Measurements from ENCODE around the gene PLPP1.

The PLPP1 gene

DNA sequence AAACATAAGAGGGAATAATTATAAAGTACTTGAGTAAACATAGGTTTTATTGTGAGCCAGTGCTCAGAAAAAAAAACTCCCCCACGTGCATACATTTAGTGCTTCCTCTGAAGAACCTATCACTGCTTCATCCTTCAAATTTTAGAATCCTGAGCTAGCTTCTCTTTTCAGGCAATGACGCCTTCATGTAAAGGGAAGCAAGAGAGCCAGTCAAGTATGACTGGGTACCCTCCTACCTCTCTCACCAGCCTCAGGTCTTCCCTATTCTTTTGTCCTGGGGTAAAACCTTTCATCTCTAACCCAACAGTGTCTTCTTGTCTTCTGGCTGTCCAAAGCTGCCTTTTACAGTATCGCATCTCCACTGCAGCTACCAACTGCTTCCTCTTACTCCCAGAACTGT, 32.0 kb downstream of the PLPP1 start:
- no peak for DNase-seq

DNA sequence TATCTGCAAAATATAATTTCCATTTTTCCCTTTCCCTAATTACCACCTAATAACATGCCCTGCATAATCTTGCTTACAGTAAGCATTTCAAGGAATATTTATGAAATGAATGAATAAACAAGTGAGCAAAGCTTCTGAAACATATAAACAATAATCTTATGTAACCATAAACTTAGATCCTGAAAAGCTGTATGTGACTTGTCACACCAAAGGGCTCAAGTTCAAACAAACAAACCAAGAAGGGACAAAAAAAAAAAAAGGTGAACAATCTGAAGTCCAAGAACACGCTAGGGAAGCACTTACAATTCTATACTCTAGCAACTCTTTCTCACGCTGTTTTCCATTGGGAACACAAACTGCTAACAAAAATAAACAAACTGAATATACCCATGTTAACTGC, 36.3 kb downstream of the PLPP1 start:
- DNase-seq, result no peak

DNA sequence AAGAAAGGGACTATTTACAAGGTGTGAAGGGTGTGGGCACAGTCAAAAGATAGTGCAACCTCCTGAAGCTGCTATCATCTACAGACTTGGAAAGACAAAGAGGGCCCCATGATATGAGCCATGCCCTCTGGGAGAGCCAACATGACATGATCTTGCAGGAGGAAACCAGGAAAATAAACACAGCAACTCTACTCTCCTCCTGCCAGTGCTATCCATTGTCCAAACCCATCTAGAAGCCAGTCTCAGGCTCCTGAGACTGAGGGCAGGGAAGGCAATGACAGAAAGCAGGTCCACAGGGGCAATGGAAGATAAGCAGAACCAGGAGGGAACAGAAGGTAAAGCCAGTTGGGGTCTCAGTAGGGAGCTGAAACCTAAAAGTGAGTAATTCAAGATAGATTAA, 37.1 kb downstream of the PLPP1 start:
- no peak for DNase-seq

DNA sequence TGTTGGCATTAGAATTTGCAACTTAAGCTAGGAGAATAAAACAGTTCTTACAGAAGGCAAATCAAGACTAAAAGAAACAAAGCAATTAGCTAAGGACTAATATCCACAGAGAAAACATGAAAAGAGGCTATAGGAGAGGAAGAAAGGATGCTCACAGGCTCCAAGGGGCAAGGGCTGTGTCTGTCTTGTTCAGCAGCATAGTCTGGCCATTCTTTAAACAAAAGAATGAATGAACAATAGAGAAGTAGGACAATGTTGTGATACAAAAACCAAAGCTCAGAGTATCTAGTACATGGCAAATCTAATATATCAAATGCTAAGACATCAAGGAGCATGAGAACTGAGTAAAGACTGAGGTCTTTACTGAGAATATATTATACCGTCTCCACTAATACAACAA, 39.5 kb downstream of the PLPP1 start:
- no peak for DNase-seq

DNA sequence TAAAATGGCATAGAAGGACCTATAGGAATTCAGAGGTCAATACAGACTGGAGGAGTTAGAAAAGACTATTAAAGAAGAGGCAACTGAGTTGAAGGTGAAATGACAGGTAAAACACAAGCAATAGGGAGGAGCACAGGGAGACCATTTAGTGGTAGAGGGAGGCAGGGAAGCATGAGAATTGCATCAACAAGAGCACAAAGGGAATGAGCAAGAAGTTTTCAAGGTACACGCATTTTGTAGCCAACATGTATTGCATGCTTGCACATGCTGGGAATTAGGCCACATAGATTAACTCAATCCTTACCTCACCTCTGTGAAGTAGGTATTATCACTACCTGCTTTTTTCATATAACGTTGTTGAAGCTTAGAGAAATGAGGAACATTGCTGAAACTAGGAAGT, 42.3 kb downstream of the PLPP1 start:
- no peak for DNase-seq

DNA sequence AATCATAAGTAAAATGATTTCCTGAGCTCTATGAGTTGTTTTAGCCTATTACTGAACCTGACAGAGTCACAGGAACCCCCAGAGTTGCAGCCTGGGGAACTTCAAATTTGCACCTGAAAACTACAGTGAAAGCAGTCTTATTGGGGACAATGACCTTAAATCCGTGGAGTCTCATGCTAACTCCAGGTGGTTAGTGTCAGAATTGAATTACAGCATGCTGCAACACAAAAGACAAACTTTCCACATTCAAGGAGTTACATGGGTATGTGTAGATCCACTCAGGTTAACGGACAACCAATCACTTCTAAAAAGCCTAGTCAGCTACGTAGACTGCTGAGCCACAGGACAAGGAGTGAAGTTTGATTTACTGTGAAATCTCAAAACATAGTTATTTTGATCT, 49.7 kb downstream of the PLPP1 start:
- no peak for DNase-seq

DNA sequence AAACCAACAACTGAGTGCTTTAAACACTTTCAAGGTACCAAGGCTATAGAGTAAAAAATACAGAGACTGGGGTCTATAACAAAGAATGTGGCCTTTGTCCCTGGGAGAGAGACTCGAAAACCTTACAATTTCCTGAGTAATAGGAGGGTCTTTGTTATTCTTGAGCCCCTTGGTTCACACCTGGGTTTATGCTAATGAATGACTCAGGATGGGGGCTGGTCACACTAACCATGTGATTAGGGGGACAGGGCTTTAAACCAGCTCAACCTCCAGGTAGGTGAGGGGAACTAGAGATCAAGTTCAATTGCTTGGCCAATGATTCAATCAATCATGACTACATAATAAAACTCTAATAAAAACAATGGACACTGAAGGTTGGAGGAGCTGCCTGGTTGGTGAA, 50.2 kb downstream of the PLPP1 start:
- DNase-seq, result no peak

DNA sequence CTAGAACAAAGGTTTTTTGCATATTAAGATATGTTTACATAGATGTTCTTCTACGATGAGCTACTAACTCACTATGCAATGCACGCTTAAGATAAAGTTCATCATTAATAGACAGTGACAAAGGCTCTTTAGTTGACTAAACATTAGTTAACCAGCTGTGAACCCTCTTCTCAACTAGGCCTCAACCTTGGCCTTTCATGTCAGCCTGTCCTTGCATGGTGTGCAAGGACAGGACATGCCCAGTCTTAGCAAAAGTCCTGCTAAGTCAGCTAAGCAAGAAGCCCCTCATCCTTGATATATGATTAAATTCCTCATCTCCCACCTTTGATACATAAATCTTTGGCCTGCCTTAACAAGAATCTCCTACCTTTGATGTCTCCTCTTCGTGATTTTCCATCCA, 50.9 kb downstream of the PLPP1 start:
- DNase-seq, result no peak

DNA sequence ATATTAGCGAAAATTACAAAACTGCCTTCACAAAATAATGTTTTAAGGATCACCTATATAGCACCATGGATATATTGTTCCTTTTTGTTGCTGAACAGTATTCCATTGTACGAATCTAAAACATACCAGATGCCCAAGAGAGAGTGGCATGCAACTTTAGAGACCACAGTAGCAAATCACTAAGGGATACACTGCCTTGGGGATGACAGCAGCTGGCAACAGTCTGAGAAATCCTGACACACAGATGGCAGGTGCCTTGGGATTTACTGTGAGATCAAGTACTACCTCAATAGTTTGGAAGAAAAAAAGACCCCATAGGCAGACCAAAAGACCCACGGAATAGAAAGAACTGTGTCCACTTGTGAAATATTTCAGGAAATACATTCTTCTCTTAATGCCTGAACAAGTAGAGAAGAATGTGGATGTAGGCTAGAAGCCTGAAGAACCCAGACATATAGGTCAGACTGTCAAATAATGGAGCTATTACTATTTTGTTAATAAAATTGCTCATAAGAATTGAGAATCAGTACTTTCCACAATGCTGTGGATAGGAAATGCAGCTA, 53.4 kb downstream of the PLPP1 start:
- DNase-seq, result no peak

DNA sequence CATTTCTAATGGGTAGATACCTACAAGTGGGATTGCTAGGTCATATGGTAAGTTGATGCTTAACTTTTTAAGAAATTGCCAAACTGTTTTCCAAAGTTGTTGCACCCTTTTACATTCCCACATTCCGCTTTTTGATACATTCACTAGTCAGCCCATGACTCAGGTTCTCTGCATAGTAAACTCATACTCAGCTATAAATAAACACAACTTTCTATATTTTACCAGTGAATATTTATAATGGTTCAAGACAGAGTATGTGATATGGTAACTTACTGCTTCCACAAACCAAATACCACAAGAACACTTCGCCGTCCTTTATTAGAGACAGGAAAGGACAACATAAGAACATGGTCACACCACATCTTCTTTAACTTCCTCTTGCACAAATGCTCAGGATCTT, 54.0 kb downstream of the PLPP1 start:
- DNase-seq, result no peak

DNA sequence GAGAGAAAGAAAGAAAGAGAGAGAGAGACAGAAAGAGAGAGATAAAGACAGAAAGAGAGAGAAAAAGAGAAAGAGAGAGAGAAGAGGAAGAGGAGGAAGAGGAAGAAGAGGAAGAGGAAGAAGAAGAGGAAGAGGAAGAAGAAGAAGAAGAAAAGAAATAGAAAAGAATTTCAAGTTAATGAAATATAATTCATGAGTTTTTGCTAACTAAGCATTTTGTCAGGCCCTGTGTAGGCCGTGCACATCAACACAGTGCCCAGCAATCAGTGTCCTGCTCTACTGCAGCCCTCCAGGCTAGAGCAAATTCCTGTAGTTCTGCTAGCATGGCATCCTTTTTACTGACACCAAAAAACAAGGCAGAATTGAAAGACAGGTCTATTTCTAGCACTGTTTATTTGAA, 62.1 kb downstream of the PLPP1 start:
- DNase-seq, result no peak

DNA sequence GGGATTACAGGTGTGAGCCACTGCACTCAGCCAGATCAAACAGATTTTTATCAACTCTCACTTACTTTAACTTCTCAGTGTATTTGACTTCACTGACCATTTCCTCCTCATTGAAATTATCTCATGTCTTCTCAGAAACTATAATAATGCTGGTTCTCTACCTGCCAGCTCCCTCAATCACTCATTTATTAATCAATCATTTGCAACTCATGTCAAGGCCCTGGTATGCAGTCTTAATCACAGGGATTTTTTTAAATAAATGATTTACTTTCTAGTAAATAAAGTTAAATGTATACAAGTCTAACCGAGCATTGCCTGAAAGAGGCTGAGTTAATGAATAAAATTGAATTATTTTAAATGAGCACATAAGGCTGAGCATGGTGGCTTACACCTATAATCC, 63.3 kb downstream of the PLPP1 start:
- no peak for DNase-seq

DNA sequence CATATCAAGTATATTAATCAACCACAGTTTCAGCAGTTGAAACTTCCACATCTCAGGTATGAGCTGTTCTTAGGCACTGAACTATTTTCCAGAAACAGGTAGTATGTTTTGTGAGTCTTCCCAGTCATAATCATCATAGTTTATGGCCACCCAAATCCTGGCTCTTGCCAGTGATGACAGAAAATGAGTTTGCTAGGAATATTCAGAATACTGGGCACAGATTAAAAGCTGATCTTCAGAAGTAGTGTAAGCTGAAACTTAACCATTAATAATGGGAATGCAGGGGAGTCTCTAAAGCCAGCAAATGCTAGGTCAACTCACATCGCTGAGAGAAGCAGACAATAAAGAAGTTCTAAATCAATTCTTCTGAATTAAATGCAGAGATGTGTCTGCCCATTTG, 64.5 kb downstream of the PLPP1 start:
- no peak for DNase-seq

DNA sequence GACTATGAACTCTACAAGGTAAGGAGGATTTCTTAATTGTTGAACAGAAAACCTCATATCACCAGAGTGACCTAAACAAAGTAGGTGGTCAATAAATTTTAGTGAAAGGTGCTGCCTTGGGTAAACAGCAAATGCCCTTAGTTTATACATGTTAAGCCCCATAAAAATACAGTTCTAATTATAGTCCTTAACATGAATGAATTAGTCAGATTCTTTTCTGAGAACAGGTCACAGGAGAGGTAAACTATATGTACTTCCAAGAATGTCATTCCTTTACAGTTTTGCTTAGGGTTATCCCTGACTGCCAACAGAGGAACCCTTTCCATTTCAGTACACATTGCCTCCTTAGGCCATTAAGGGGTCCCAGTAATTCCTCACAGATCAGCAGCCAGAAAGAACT, 64.9 kb downstream of the PLPP1 start:
- DNase-seq, result no peak

DNA sequence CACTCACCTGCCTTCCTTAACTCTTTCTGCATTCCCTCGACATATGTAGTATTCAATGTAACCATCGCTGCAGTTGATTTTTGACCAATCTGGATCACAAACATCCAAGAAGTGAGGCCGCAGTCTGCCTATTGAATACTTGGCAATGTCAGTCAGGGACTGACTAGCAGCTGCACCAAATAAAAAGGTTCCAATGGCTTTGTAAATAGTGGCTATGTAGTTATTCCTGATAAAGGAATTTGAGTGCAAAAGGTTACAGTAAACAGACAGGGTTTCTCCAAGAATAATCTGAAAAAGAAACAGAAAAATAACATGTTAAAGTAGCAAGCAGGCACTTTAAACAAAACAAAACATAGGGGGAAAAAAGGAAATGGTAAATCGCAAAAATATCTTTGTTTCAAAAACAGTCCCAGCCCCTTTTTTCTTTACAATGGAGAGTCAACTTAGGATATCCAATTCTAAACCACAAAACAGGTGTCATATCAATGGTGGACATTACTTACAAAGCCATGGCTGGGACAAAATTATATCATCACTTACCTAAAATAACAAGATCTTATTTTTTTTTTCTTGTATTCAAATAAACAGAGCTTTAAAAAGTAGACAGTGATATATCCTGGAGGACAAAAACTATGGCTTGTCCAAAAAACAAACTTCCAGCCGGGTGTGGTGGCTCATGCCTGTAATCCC, 66.8 kb downstream of the PLPP1 start:
- no peak for DNase-seq

DNA sequence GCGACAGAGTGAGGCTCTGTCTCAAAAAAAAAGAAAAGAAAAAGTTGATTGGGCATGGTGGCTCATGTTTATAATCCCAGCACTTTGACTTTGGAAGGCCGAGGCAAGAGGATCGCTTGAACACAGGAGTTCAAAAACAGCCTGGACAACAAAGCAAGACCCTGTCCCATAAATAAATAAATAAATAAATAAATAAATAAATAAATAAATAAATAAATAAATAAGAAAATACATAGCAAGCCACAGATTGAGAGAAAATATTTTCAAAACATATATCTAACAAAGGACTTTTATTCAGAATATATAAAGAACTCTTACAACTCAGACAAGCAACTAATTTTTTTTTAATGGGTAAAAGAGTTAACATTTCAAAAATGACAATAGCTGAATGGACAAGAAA, 71.2 kb downstream of the PLPP1 start:
- no peak for DNase-seq

DNA sequence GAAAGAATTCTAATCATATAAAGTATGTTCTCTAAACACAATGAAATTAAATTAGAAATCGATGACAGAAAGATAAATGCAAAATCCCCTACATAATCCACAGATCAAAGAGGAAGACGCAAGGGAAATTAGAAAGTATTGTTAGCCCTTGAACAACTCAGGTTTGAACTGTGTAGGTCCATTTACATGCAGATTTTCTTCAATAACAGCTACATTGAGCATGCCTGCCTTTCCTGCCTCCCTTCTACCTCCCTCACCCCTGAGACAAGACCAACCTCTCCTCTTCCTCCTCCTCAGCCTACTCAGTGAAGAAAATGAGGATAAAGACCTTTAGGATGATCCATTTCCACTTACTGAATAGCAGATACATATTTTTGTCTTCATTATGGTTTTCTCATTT, 75.2 kb downstream of the PLPP1 start:
- no peak for DNase-seq

DNA sequence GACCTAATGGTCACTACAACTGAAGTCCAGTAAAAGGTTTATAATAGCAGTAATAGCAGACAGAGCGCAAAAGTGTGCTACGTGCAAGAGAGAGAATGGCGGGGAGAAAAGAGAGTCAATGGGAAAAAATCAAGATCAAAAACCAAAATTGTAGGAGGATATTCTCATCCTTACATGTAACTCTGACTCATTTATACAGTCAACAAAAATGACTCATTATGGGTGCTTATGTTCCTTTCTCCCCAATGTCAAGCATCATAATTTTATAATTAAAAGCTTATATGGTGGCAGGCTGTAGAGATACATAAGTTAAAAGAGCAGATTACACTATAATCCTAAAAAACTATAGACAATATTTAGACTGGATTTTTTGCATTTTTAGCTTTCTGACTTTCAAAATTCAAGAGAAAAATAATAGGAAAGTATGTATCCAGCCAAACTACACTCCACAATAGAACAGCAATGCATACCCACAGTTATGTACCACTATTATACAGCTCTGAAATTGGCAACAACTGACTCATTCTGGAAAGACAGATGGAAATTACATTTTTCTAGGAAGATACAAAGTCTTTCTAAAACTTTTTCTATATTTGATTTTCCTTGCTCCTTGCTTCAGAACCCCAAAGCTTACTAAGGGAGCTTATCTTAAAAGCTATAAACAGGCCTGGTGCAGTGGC, 78.4 kb downstream of the PLPP1 start:
- DNase-seq, result no peak

DNA sequence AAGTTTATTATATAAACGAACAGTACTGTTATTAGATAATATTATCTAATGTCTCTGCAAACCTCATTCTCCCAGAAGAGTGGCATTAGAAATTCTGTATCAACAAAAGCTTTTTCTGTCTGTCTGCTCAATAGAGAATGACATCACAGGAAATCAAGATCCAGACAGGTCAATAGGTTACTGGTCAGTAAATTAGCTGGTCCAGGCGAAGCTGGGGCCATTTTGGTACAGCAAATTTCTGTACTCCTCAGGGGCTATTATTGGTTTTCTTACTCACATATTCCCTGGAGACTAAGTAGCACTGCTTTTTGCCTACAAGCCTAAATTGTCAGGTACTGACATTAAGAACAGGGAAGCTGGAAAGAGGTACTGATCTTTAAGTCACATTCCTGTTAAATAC, 80.5 kb downstream of the PLPP1 start:
- DNase-seq, result no peak

DNA sequence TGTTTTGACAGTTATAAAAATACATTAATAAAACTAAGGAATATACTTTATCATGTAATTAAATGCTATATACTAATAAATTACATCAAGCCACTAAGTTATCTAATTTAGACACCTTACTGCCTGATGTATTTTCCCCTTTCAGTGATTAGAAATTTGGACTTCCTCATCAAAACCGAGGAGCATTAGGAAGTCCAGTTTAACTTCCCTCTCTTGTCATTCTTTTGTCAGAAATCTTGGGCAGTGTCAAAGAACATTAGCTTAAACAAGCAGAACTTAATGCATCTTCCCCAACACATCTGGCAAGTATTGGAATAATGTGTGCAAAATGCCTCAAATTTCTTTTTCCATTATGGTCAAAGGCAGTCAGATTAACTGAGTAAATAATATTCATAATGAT, 81.6 kb downstream of the PLPP1 start:
- no peak for DNase-seq

DNA sequence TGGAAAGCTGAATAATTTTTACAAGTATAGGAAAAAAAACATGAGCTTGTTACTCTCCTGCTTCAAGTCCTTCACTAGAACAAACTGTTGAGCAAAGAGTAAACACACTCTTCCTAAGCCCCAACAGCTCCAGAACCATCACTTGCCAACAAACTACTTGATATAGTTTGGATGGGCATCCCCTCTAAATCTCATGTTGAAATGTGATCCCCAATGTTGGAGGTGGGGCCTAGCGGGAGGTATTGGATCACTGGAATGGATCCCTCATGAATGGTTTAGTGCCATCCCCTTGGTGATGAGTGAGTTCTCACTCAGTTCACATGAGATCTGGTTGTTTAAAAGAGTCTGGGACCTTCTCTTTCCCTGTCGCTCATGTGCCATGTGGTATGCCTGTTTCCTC, 82.8 kb downstream of the PLPP1 start:
- no peak for DNase-seq

DNA sequence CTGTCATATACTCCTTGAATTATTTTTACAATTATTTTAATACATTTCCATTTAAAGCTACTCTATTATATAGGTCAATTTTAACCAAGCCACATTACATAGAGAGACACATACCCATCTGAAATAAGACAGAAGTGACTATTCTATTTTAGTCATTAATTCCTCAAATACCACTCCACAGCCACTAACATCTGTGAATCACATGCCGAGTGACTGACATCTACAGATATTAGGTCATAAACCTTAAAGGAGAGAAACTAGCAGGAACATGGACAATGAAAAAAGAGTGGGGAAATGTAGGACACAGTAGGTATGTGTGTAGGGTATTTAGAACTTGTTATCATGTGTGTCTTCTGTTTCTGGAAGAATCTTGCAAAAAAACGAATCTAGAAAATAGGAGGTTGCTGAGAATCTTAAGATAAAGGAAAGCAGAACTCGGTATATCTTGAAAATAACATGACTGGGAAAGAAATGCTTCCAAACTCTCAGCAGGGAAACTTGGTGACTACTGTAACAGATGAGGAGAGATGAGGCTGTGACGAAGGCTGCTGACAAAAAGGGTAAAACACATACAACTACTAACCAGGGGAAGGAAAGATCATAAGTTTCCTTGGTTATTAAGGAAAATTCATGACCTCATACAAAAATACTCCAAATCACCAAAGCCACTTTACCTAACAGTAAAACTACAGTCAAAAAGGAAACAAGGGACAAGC, 84.6 kb downstream of the PLPP1 start:
- DNase-seq, result no peak

DNA sequence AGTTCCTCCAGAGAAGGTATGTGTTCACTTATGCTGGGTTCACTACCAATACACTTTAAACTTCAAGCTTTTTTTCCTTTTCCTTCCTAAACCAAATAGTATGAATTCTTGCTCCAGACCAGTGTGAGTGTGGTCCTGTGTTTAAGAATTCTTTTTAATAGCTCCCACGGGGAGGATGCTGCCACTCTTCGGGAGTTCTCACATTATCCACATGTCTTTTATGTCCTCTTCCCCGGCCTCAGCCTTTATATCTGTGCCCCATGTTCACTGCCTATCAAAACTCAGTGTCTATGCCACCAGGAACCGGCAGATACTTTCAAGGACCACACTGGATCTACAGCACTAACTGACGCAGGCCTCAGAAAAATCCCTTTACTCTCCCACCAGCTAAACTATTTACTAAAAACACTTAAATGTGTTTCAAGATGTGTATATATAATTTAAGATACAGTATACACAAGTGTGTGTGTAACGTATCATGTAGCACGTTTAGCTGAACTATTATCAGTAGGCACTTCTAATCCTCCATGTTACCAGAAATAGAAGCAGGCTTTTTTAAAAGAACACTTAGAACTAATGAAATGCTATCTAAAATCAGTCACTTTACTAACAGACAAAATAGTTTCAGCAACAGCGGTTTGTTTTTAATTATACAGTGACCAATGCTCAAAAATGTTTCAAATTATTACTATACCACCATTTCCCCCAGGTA, 88.0 kb downstream of the PLPP1 start:
- no peak for DNase-seq

DNA sequence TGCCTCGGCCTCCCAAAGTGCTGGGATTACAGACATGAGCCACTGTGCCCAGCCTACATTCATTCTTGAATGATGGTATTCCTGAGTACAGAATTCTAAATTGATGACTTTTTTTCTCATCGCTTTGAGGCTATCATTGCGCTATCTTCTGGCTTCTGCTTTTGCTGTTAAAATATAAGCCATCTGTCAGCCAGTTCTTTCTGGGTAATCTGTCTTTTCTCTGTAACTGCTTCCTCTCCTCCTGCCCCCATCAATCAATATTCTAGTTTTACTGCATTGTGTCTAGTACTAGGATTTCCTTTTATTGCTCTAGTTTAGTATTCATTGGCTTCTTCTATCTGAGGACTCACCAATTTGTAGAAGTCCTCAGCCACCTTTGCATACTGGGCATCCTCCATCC, 89.0 kb downstream of the PLPP1 start:
- no peak for DNase-seq

Data from NCI-H2227 treated with DMSO at 0.1 percent for 48 hours (cell line).